H9 (cell line): Measurements from ENCODE around the gene DTNA. TPM values are rescaled to one million over a fixed set of nuclear protein-coding genes. Genes with fewer than 3 reads are reported as not detected.

Source experiments
- DNase-seq: peaks from one replicate; pipeline ENCODE4 v3.0.0-alpha.2; 2017
- H2AFZ ChIP-seq: one replicate; pipeline ENCODE4 v1.6.1; 2013; ENCODE audit warnings: mild to moderate bottlenecking, low read length, control low read depth, moderate library complexity
- H2AK5ac ChIP-seq: 2 replicates; pipeline ENCODE4 v1.6.1; 2013; ENCODE audit warnings: low read length, control low read depth, mixed read lengths; ENCODE audit not compliant: insufficient read length
- H2BK120ac ChIP-seq: one replicate; pipeline ENCODE4 v1.6.1; 2013; ENCODE audit warnings: low read depth, mild to moderate bottlenecking, low read length, control low read depth, inconsistent platforms; ENCODE audit not compliant: poor library complexity, severe bottlenecking
- H2BK12ac ChIP-seq: 2 replicates; pipeline ENCODE4 v1.6.1; 2013; ENCODE audit warnings: low read length, control low read depth, mixed read lengths, low read depth; ENCODE audit not compliant: insufficient read length
- H2BK15ac ChIP-seq: 2 replicates; pipeline ENCODE4 v1.6.1; 2013; ENCODE audit warnings: low read depth, low read length, control low read depth
- H2BK20ac ChIP-seq: one replicate; pipeline ENCODE4 v1.6.1; 2013; ENCODE audit warnings: low read depth, mild to moderate bottlenecking, low read length, control low read depth, inconsistent platforms; ENCODE audit not compliant: poor library complexity, severe bottlenecking
- H2BK5ac ChIP-seq: 2 replicates; pipeline ENCODE4 v1.6.1; 2013; ENCODE audit warnings: low read length, control low read depth, mixed read lengths; ENCODE audit not compliant: insufficient read length
- H3K14ac ChIP-seq: 2 replicates; pipeline ENCODE4 v1.6.1; 2013; ENCODE audit warnings: low read length, control low read depth; ENCODE audit not compliant: insufficient read depth
- H3K18ac ChIP-seq: 2 replicates; pipeline ENCODE4 v1.6.1; 2013; ENCODE audit warnings: low read depth, mild to moderate bottlenecking, mixed read lengths, low read length, control low read depth; ENCODE audit not compliant: insufficient read length
- H3K23ac ChIP-seq: 2 replicates; pipeline ENCODE4 v1.6.1; 2013; ENCODE audit warnings: low read length, control low read depth, mixed read lengths, low read depth; ENCODE audit not compliant: insufficient read length
- H3K23me2 ChIP-seq: 2 replicates; pipeline ENCODE4 v1.6.1; 2013; ENCODE audit warnings: low read depth, mild to moderate bottlenecking, mixed read lengths, low read length, control low read depth; ENCODE audit not compliant: insufficient read length, poor library complexity, severe bottlenecking
- H3K27ac ChIP-seq: 2 replicates; pipeline ENCODE4 v1.5.1; 2013; ENCODE audit warnings: low read length, control low read depth, mixed read lengths, low read depth; ENCODE audit not compliant: insufficient read length
- H3K27me3 ChIP-seq: 2 replicates; pipeline ENCODE4 v1.6.1; 2013; ENCODE audit warnings: low read length, control low read depth, inconsistent platforms; ENCODE audit not compliant: insufficient read depth
- H3K4ac ChIP-seq: 2 replicates; pipeline ENCODE4 v1.6.1; 2013; ENCODE audit warnings: low read depth, mild to moderate bottlenecking, control low read depth, inconsistent platforms, low read length, moderate library complexity
- H3K4me1 ChIP-seq: 2 replicates; pipeline ENCODE4 v1.6.1; 2013; ENCODE audit warnings: low read length, control low read depth, inconsistent platforms; ENCODE audit not compliant: insufficient read depth
- H3K4me2 ChIP-seq: 2 replicates; pipeline ENCODE4 v1.6.1; 2013; ENCODE audit warnings: low read length, control low read depth, mixed read lengths; ENCODE audit not compliant: insufficient read length, insufficient read depth
- H3K56ac ChIP-seq: 2 replicates; pipeline ENCODE4 v1.6.1; 2013; ENCODE audit warnings: low read depth, mild to moderate bottlenecking, mixed read lengths, low read length, control low read depth; ENCODE audit not compliant: insufficient read length
- H3K79me1 ChIP-seq: 2 replicates; pipeline ENCODE4 v1.6.1; 2013; ENCODE audit warnings: low read depth, mild to moderate bottlenecking, moderate library complexity, low read length, control low read depth, inconsistent platforms; ENCODE audit not compliant: insufficient read depth, poor library complexity, severe bottlenecking
- H3K79me2 ChIP-seq: 2 replicates; pipeline ENCODE4 v1.6.1; 2013; ENCODE audit warnings: low read length, control low read depth, inconsistent platforms; ENCODE audit not compliant: insufficient read depth
- H3K9ac ChIP-seq: 2 replicates; pipeline ENCODE4 v1.6.1; 2013; ENCODE audit warnings: low read length, control low read depth, mixed read lengths; ENCODE audit not compliant: insufficient read length; ENCODE audit errors: extremely low read depth
- H3K9me3 ChIP-seq: one replicate; pipeline ENCODE4 v1.6.1; 2013; ENCODE audit warnings: low read depth, low read length, inconsistent platforms; ENCODE audit not compliant: control insufficient read depth
- H3T11ph ChIP-seq: one replicate; pipeline ENCODE4 v1.6.1; 2013; ENCODE audit warnings: mild to moderate bottlenecking, low read length, control low read depth, inconsistent platforms
- H4K20me1 ChIP-seq: one replicate; pipeline ENCODE4 v1.6.1; 2013; ENCODE audit not compliant: control insufficient read depth, insufficient read length, insufficient read depth
- H4K5ac ChIP-seq: 2 replicates; pipeline ENCODE4 v1.6.1; 2013; ENCODE audit warnings: low read depth, mild to moderate bottlenecking, mixed read lengths, low read length, control low read depth; ENCODE audit not compliant: insufficient read length
- H4K8ac ChIP-seq: replicated peaks from 2 replicates; pipeline ENCODE4 v1.6.1; 2013; ENCODE audit warnings: low read length, control low read depth, mixed read lengths, low read depth; ENCODE audit not compliant: insufficient read length
- H4K91ac ChIP-seq: 2 replicates; pipeline ENCODE4 v1.6.1; 2013; ENCODE audit warnings: low read depth, mild to moderate bottlenecking, moderate library complexity, mixed read lengths, low read length, control low read depth; ENCODE audit not compliant: insufficient read length
- H3K27ac Mint-ChIP-seq, 3 experiments: 2 replicates in 2 of 3; 3 replicates in 1 of 3; pipeline ENCODE4 v1.8.0; 2020 to 2021; ENCODE audit warnings: mixed read lengths in 3 of 3, mild to moderate bottlenecking in 1 of 3, moderate library complexity in 1 of 3
- H3K27me3 Mint-ChIP-seq: 2 replicates; pipeline ENCODE4 v1.8.0; 2021; ENCODE audit warnings: low read depth, mild to moderate bottlenecking, moderate library complexity, mixed read lengths
- H3K36me3 Mint-ChIP-seq, 3 experiments: 2 replicates in 2 of 3; 3 replicates in 1 of 3; pipeline ENCODE4 v1.8.0; 2020 to 2021; ENCODE audit warnings: low read depth in 3 of 3, mixed read lengths in 3 of 3; ENCODE audit not compliant: insufficient read depth in 1 of 3
- H3K4me1 Mint-ChIP-seq, 2 experiments: 2 replicates each; pipeline ENCODE4 v1.8.0; 2020; ENCODE audit warnings: mixed read lengths in 2 of 2
- H3K4me3 Mint-ChIP-seq, 2 experiments: 2 replicates in 1 of 2; 3 replicates in 1 of 2; pipeline ENCODE4 v1.8.0; 2020 to 2021; ENCODE audit warnings: mild to moderate bottlenecking in 2 of 2, mixed read lengths in 2 of 2, moderate library complexity in 1 of 2
- H3K9me3 Mint-ChIP-seq, 2 experiments: 2 replicates in 1 of 2; 3 replicates in 1 of 2; pipeline ENCODE4 v1.8.0; 2020; ENCODE audit warnings: mild to moderate bottlenecking in 2 of 2, mixed read lengths in 2 of 2, moderate library complexity in 1 of 2
- total RNA-seq: library from RNA; stranded (reverse); gene quantifications from 2 replicates; pipeline ENCODE4 v1.2.1, GENCODE V29; 2021
- TF ChIP-seq, protein P1 (sequence below): fragments of 200-600 bp; sonication (generic); conservative IDR thresholded peaks from 3 replicates; pipeline ENCODE4 v1.8.0; 2021; ENCODE audit warnings: antibody characterized with exemption, mild to moderate bottlenecking

The DTNA gene
- total RNA-seq, 1 experiment from 2014 or later: 25.5 TPM

DNA sequence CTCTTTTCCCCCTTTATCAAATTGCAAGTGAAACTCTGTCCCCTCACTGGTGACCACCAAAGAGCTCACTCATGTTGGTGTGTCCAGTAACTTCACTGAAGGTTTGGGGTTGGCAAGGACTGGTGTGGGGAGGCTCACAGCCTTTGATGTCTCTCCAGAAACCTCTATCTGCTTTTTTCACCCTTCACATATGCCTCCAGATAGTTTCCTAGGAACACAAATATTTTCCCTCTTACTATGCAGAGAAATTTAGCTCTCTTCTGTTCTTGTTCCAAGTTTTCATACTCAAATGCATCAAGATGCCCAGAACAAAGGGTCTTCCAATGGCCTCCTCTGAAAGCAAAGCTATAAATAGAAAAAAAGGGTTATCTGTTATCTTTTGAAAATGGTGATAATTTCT is 20.7 kb downstream of the DTNA start:
- Histone ChIP-seq H3K4me2 (no peak overlapping the region), H2AK5ac (no peak overlapping the region), H3K79me2 (no peaks in the 10 kb centered on the region; the same call in 1 of the 2 replicates), H3K23ac (no peak overlapping the region), H4K91ac (no peak overlapping the region), H3K56ac (no peak overlapping the region), H3K27me3 (no peaks in the 10 kb centered on the region), H4K5ac (no peak overlapping the region), H3K4me1 (no peaks in the 10 kb centered on the region; the same call in 1 of the 2 replicates), H3K9ac (no peak overlapping the region), H3K27ac (no peak overlapping the region), H2AFZ (no peak overlapping the region), H4K8ac (no peak overlapping the region), H3K4ac (no peak overlapping the region), H3K14ac (no peak overlapping the region), H2BK120ac (no peak overlapping the region), H3K9me3 (no peaks in the 10 kb centered on the region), H4K20me1 (no peaks in the 10 kb centered on the region), H3K18ac (no peak overlapping the region), H2BK5ac (no peak overlapping the region), H3K23me2 (no peaks in the 10 kb centered on the region), H2BK15ac (no peak overlapping the region), H2BK20ac (no peak overlapping the region), H2BK12ac (no peak overlapping the region), H3T11ph (no peak overlapping the region), H3K79me1 (no peaks in the 10 kb centered on the region)
- no peak for DNase-seq
- H3K4me1 Mint-ChIP-seq: peaks cover 22 to 31% of the 10 kb centered on the region in 2 experiments
- peaks cover 0 to 2% of the 10 kb centered on the region in 2 experiments; a peak in 1 of 5 replicates for H3K9me3 Mint-ChIP-seq
- H3K27me3 Mint-ChIP-seq: no peaks in the 10 kb centered on the region
- TF ChIP-seq, protein P1, sequence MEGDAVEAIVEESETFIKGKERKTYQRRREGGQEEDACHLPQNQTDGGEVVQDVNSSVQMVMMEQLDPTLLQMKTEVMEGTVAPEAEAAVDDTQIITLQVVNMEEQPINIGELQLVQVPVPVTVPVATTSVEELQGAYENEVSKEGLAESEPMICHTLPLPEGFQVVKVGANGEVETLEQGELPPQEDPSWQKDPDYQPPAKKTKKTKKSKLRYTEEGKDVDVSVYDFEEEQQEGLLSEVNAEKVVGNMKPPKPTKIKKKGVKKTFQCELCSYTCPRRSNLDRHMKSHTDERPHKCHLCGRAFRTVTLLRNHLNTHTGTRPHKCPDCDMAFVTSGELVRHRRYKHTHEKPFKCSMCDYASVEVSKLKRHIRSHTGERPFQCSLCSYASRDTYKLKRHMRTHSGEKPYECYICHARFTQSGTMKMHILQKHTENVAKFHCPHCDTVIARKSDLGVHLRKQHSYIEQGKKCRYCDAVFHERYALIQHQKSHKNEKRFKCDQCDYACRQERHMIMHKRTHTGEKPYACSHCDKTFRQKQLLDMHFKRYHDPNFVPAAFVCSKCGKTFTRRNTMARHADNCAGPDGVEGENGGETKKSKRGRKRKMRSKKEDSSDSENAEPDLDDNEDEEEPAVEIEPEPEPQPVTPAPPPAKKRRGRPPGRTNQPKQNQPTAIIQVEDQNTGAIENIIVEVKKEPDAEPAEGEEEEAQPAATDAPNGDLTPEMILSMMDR: no peak
- no peak overlapping the region for H3K4me3 Mint-ChIP-seq
- H3K36me3 Mint-ChIP-seq: peaks cover 0 to 2% (median 0%) of the 10 kb centered on the region in 3 experiments; a peak in 2 of 7 replicates
- no peak overlapping the region; a peak in 1 of 7 replicates for H3K27ac Mint-ChIP-seq
